Fibroblast of gingiva (primary cell): ENCODE measurements around the gene YWHAE.
"Not testable (repeated sequence)": the region's sequence is repeated elsewhere in the genome, so short reads cannot be mapped to it uniquely, and the experiment has no call there.

ENCODE experiments used
- DNase-seq: peaks from one replicate; pipeline ENCODE4 v3.0.0-alpha.2; 2011; ENCODE audit warnings: low read depth

Gene YWHAE

GRCh38 chr17:1325766-1326165, 74.3 kb downstream of the YWHAE start:
- DNase-seq: no peak

- no peak for DNase-seq
These were observed 75.7 kb downstream of the YWHAE start for GRCh38 chr17:1324201-1324771.

- DNase-seq: no peak
These were observed 76.7 kb downstream of the YWHAE start for GRCh38 chr17:1323336-1323735.

- no peak for DNase-seq
These were observed 77.5 kb downstream of the YWHAE start for GRCh38 chr17:1322480-1322879.

- no peak for DNase-seq
These were observed 78.0 kb downstream of the YWHAE start for GRCh38 chr17:1322014-1322428.

GRCh38 chr17:1315891-1316403, 84.1 kb downstream of the YWHAE start:
- DNase-seq: no peak

GRCh38 chr17:1315409-1315808, 84.6 kb downstream of the YWHAE start:
- no peak for DNase-seq

GRCh38 chr17:1313270-1314005, 86.6 kb downstream of the YWHAE start:
- peak; percentile 67 for DNase-seq

GRCh38 chr17:1312261-1312870, 87.7 kb downstream of the YWHAE start:
- DNase-seq: no peak

- not testable (repeated sequence) for DNase-seq
These were observed 92.2 kb downstream of the YWHAE start for GRCh38 chr17:1307829-1308228.

- no peak for DNase-seq
These were observed 95.0 kb downstream of the YWHAE start for GRCh38 chr17:1304962-1305563.

- DNase-seq: no peak
These were observed 95.5 kb downstream of the YWHAE start for GRCh38 chr17:1304522-1304921.

GRCh38 chr17:1302761-1303160, 97.3 kb downstream of the YWHAE start:
- no peak for DNase-seq

GRCh38 chr17:1301546-1301945, 98.5 kb downstream of the YWHAE start:
- no peak for DNase-seq

GRCh38 chr17:1300371-1300905, 99.6 kb downstream of the YWHAE start:
- DNase-seq: no peak

- DNase-seq: no peak
These were observed 100.3 kb downstream of the YWHAE start for GRCh38 chr17:1299552-1300370.

- DNase-seq: no peak
These were observed 101.4 kb downstream of the YWHAE start for GRCh38 chr17:1298606-1299005.
